Measurements from ENCODE around the gene MAGI2.
"Not testable (repeated sequence)": the region's sequence is repeated elsewhere in the genome, so short reads cannot be mapped to it uniquely, and the experiment has no call there.

Gene MAGI2

GRCh38 chr7:78322231-78322630 is 1131.2 kb downstream of the MAGI2 start:
- not testable (repeated sequence) for H3K36me3 ChIP-seq (replicated peaks in 1 of 2; ENCODE audit: control insufficient read depth in 2 of 2, insufficient read depth in 2 of 2, low read length in 2 of 2); H2AFZ ChIP-seq (ENCODE audit: low read length); H3K4me3 ChIP-seq (ENCODE audit: low read length in 2 of 2); H2BK5ac ChIP-seq (ENCODE audit: low read length); H4K8ac ChIP-seq (ENCODE audit: low read depth, low read length); H4K91ac ChIP-seq (ENCODE audit: low read depth, low read length, poor library complexity); H2AK5ac ChIP-seq (ENCODE audit: low read depth, low read length); H3K4me1 ChIP-seq (ENCODE audit: control insufficient read depth in 2 of 2, insufficient read depth in 1 of 2, low read depth in 1 of 2, low read length in 2 of 2); H3K9ac ChIP-seq (ENCODE audit: low read depth, low read length, poor library complexity); H3K4ac ChIP-seq (ENCODE audit: low read length); H3K9me3 ChIP-seq (replicated peaks in 1 of 2; ENCODE audit: control insufficient read depth in 2 of 2, insufficient read depth in 1 of 2, low read depth in 1 of 2, low read length in 2 of 2); H3K27me3 ChIP-seq (ENCODE audit: control insufficient read depth in 3 of 3, insufficient read depth in 3 of 3, low read depth in 1 of 3, low read length in 3 of 3); H3K18ac ChIP-seq (ENCODE audit: low read length); H3K79me1 ChIP-seq (ENCODE audit: low read depth, low read length); H2BK15ac ChIP-seq (ENCODE audit: low read length); H3K23ac ChIP-seq (ENCODE audit: low read depth, low read length, poor library complexity); H3K4me2 ChIP-seq (ENCODE audit: insufficient read depth, low read length, poor library complexity, severe bottlenecking); DNase-seq (ENCODE audit: low spot score); H2BK120ac ChIP-seq (ENCODE audit: low read depth, low read length); H3K27ac ChIP-seq (replicated peaks; ENCODE audit: low read length); H2BK12ac ChIP-seq (ENCODE audit: low read length); H3K14ac ChIP-seq (ENCODE audit: low read length)
- WGBS, 2 donors (ENCODE audit: extremely low coverage in 2 of 2, insufficient read length in 2 of 2, insufficient replicate concordance in 1 of 2) = no CpG with 5 or more reads among the region's 5 CpGs

- H4K91ac ChIP-seq (ENCODE audit: low read depth, low read length, poor library complexity) = no peak overlapping the region
- no peak overlapping the region for H2AFZ ChIP-seq (ENCODE audit: low read length)
- no peak overlapping the region for H2BK120ac ChIP-seq (ENCODE audit: low read depth, low read length)
- no peak overlapping the region for H4K8ac ChIP-seq (ENCODE audit: low read depth, low read length)
- H2BK15ac ChIP-seq (ENCODE audit: low read length) = no peak overlapping the region
- H3K14ac ChIP-seq (ENCODE audit: low read length) = no peak overlapping the region
- no peak overlapping the region for H3K4me3 ChIP-seq (ENCODE audit: low read length in 2 of 2)
- H3K79me1 ChIP-seq (ENCODE audit: low read depth, low read length) = no peaks in the 10 kb centered on the region
- H3K27me3 ChIP-seq (ENCODE audit: control insufficient read depth in 3 of 3, insufficient read depth in 3 of 3, low read depth in 1 of 3, low read length in 3 of 3) = no peaks in the 10 kb centered on the region
- no peak overlapping the region for H2BK12ac ChIP-seq (ENCODE audit: low read length)
- H3K9ac ChIP-seq (ENCODE audit: low read depth, low read length, poor library complexity) = no peak overlapping the region
- no peak overlapping the region for H3K23ac ChIP-seq (ENCODE audit: low read depth, low read length, poor library complexity)
- H3K27ac ChIP-seq (replicated peaks; ENCODE audit: low read length) = no peak overlapping the region
- no peaks in the 10 kb centered on the region for H3K9me3 ChIP-seq (replicated peaks in 1 of 2; ENCODE audit: control insufficient read depth in 2 of 2, insufficient read depth in 1 of 2, low read depth in 1 of 2, low read length in 2 of 2)
- H3K4me2 ChIP-seq (ENCODE audit: insufficient read depth, low read length, poor library complexity, severe bottlenecking) = no peak overlapping the region
- H2BK5ac ChIP-seq (ENCODE audit: low read length) = no peak overlapping the region
- no peak for DNase-seq (ENCODE audit: low spot score)
- H2AK5ac ChIP-seq (ENCODE audit: low read depth, low read length) = no peak overlapping the region
- H3K4me1 ChIP-seq (ENCODE audit: control insufficient read depth in 2 of 2, insufficient read depth in 1 of 2, low read depth in 1 of 2, low read length in 2 of 2) = no peaks in the 10 kb centered on the region
- H3K36me3 ChIP-seq (replicated peaks in 1 of 2; ENCODE audit: control insufficient read depth in 2 of 2, insufficient read depth in 2 of 2, low read length in 2 of 2) = no peaks in the 10 kb centered on the region
- no peak overlapping the region for H3K18ac ChIP-seq (ENCODE audit: low read length)
- no CpG with 5 or more reads among the region's 12 CpGs for WGBS, 2 donors (ENCODE audit: extremely low coverage in 2 of 2, insufficient read length in 2 of 2, insufficient replicate concordance in 1 of 2)
- H3K4ac ChIP-seq (ENCODE audit: low read length) = no peak overlapping the region
Measured at GRCh38 chr7:78317371-78317770, 1136.1 kb downstream of the MAGI2 start.

GRCh38 chr7:78316110-78316509 is 1137.4 kb downstream of the MAGI2 start:
- H3K36me3 ChIP-seq (replicated peaks in 1 of 2; ENCODE audit: control insufficient read depth in 2 of 2, insufficient read depth in 2 of 2, low read length in 2 of 2) = no peaks in the 10 kb centered on the region
- no peak for DNase-seq (ENCODE audit: low spot score)
- H3K4ac ChIP-seq (ENCODE audit: low read length) = no peak overlapping the region
- H2AFZ ChIP-seq (ENCODE audit: low read length) = no peak overlapping the region
- H2AK5ac ChIP-seq (ENCODE audit: low read depth, low read length) = no peak overlapping the region
- no peak overlapping the region for H3K23ac ChIP-seq (ENCODE audit: low read depth, low read length, poor library complexity)
- no peak overlapping the region for H2BK15ac ChIP-seq (ENCODE audit: low read length)
- H2BK12ac ChIP-seq (ENCODE audit: low read length) = no peak overlapping the region
- H3K79me1 ChIP-seq (ENCODE audit: low read depth, low read length) = no peaks in the 10 kb centered on the region
- no peak overlapping the region for H3K14ac ChIP-seq (ENCODE audit: low read length)
- no peaks in the 10 kb centered on the region for H3K27me3 ChIP-seq (ENCODE audit: control insufficient read depth in 3 of 3, insufficient read depth in 3 of 3, low read depth in 1 of 3, low read length in 3 of 3)
- H3K4me2 ChIP-seq (ENCODE audit: insufficient read depth, low read length, poor library complexity, severe bottlenecking) = no peak overlapping the region
- no peak overlapping the region for H4K8ac ChIP-seq (ENCODE audit: low read depth, low read length)
- no peak overlapping the region for H3K18ac ChIP-seq (ENCODE audit: low read length)
- no peak overlapping the region for H2BK120ac ChIP-seq (ENCODE audit: low read depth, low read length)
- H3K9ac ChIP-seq (ENCODE audit: low read depth, low read length, poor library complexity) = no peak overlapping the region
- H2BK5ac ChIP-seq (ENCODE audit: low read length) = no peak overlapping the region
- H3K27ac ChIP-seq (replicated peaks; ENCODE audit: low read length) = no peak overlapping the region
- no peaks in the 10 kb centered on the region for H3K9me3 ChIP-seq (replicated peaks in 1 of 2; ENCODE audit: control insufficient read depth in 2 of 2, insufficient read depth in 1 of 2, low read depth in 1 of 2, low read length in 2 of 2)
- no peak overlapping the region for H4K91ac ChIP-seq (ENCODE audit: low read depth, low read length, poor library complexity)
- no peaks in the 10 kb centered on the region for H3K4me1 ChIP-seq (ENCODE audit: control insufficient read depth in 2 of 2, insufficient read depth in 1 of 2, low read depth in 1 of 2, low read length in 2 of 2)
- no peak overlapping the region for H3K4me3 ChIP-seq (ENCODE audit: low read length in 2 of 2)

- Histone ChIP-seq H3K9ac (ENCODE audit: low read depth, low read length, poor library complexity) (no peak overlapping the region), H3K9me3 (replicated peaks in 1 of 2; ENCODE audit: control insufficient read depth in 2 of 2, insufficient read depth in 1 of 2, low read depth in 1 of 2, low read length in 2 of 2) (no peaks in the 10 kb centered on the region), H3K27ac (replicated peaks; ENCODE audit: low read length) (no peak overlapping the region), H4K8ac (ENCODE audit: low read depth, low read length) (no peak overlapping the region), H3K36me3 (replicated peaks in 1 of 2; ENCODE audit: control insufficient read depth in 2 of 2, insufficient read depth in 2 of 2, low read length in 2 of 2) (no peaks in the 10 kb centered on the region), H2BK5ac (ENCODE audit: low read length) (no peak overlapping the region), H2AK5ac (ENCODE audit: low read depth, low read length) (no peak overlapping the region), H2BK12ac (ENCODE audit: low read length) (no peak overlapping the region), H2AFZ (ENCODE audit: low read length) (no peak overlapping the region), H3K79me1 (ENCODE audit: low read depth, low read length) (no peaks in the 10 kb centered on the region), H3K4me1 (ENCODE audit: control insufficient read depth in 2 of 2, insufficient read depth in 1 of 2, low read depth in 1 of 2, low read length in 2 of 2) (no peaks in the 10 kb centered on the region), H2BK15ac (ENCODE audit: low read length) (no peak overlapping the region), H2BK120ac (ENCODE audit: low read depth, low read length) (no peak overlapping the region), H3K4me2 (ENCODE audit: insufficient read depth, low read length, poor library complexity, severe bottlenecking) (no peak overlapping the region), H3K23ac (ENCODE audit: low read depth, low read length, poor library complexity) (no peak overlapping the region), H3K27me3 (ENCODE audit: control insufficient read depth in 3 of 3, insufficient read depth in 3 of 3, low read depth in 1 of 3, low read length in 3 of 3) (no peaks in the 10 kb centered on the region), H3K4me3 (ENCODE audit: low read length in 2 of 2) (no peak overlapping the region), H3K18ac (ENCODE audit: low read length) (no peak overlapping the region), H4K91ac (ENCODE audit: low read depth, low read length, poor library complexity) (no peak overlapping the region), H3K14ac (ENCODE audit: low read length) (no peak overlapping the region), H3K4ac (ENCODE audit: low read length) (no peak overlapping the region)
- WGBS, 2 donors (ENCODE audit: extremely low coverage in 2 of 2, insufficient read length in 2 of 2, insufficient replicate concordance in 1 of 2) = no CpG with 5 or more reads among the region's 2 CpGs
- DNase-seq (ENCODE audit: low spot score) = no peak
Measured at GRCh38 chr7:78315119-78315518, 1138.3 kb downstream of the MAGI2 start.

Data from neuronal stem cell (in vitro differentiated cells).